SU-DHL-6 (cell line): ENCODE measurements around the gene UBL5.

ENCODE experiments used
- CTCF ChIP-seq: fragments of 200-600 bp; sonication (generic); IDR thresholded peaks from one replicate; pipeline ENCODE4 v1.5.1; 2017; ENCODE audit warnings: antibody characterized with exemption, mild to moderate bottlenecking, low read length, moderate library complexity; ENCODE audit not compliant: insufficient read depth, poor library complexity, severe bottlenecking
- EZH2phosphoT487 ChIP-seq: fragments of 200-600 bp; sonication (generic), shearing (Covaris generic); conservative IDR thresholded peaks from 2 replicates; pipeline ENCODE4 v1.6.1; 2018; ENCODE audit warnings: mild to moderate bottlenecking, antibody characterized with exemption, low read length, moderate library complexity, mixed read lengths

- TF ChIP-seq CTCF, result no peak
- TF ChIP-seq EZH2phosphoT487, result no peak
Observed at GRCh38 chr19:9857920-9858746, 30.4 kb downstream of the UBL5 start.
